K562 (cell line): ENCODE data around the gene HSPA1L. TPM values are rescaled to one million over a fixed set of nuclear protein-coding genes. Genes with fewer than 3 reads are reported as not detected.
A peak's percentile ranks its signal among the peaks of the same experiment; 100 is the strongest.

ENCODE experiments used
- DDX20 ChIP-seq: fragments of 450-650 bp; IDR thresholded peaks from 2 replicates; pipeline ENCODE4 v1.6.1; 2016; ENCODE audit warnings: missing genetic modification characterization, low read depth, mild to moderate bottlenecking, missing compliant biosample characterization, moderate library complexity
- ETV5 ChIP-seq: sonication (generic); formaldehyde crosslinking; IDR thresholded peaks from 2 replicates; pipeline ENCODE4 v1.4.0; 2020; ENCODE audit warnings: low read depth, mild to moderate bottlenecking, missing genetic modification reagents
- FOXJ3 ChIP-seq: sonication (generic); formaldehyde crosslinking; IDR thresholded peaks from 2 replicates; pipeline ENCODE4 v1.4.0; 2020; ENCODE audit warnings: mild to moderate bottlenecking, missing genetic modification reagents
- HINFP ChIP-seq: fragments of 450-650 bp; conservative IDR thresholded peaks from 2 replicates; pipeline ENCODE4 v1.6.1; 2016; ENCODE audit warnings: missing genetic modification characterization, low read depth, mild to moderate bottlenecking, control low read depth, missing compliant biosample characterization
- PKNOX1 ChIP-seq: fragments of 450-650 bp; IDR thresholded peaks from 2 replicates; pipeline ENCODE4 v1.6.1; 2016
- RBM15 ChIP-seq: fragments of 200-400 bp; formaldehyde crosslinking; IDR thresholded peaks from 2 replicates; pipeline ENCODE4 v1.6.1; 2018; ENCODE audit warnings: mild to moderate bottlenecking, low read length, moderate library complexity; ENCODE audit not compliant: insufficient read depth
- ZNF121 ChIP-seq: sonication (generic); formaldehyde crosslinking; conservative IDR thresholded peaks from 2 replicates; pipeline ENCODE4 v1.8.0; 2022; ENCODE audit warnings: missing genetic modification reagents
- polyA plus RNA-seq, 8 experiments: library from polyadenylated mRNA; depleted of rRNA in 4 of 8; stranded (reverse) in 5 of 8; unstranded in 3 of 8; fragments of >200 nt; fragmentation: Nextera tagmentation in 2 of 8; fragmentation: Illumina TruSeq in 1 of 8; extraction: Ambion mirVana in 2 of 8; extraction: Trizol in 1 of 8; gene quantifications; 2 replicates each; pipeline versions ENCODE4 v1.2.1 to v1.2.3, GENCODE V29; 2011 to 2014; ENCODE audit warnings: inconsistent platforms in 1 of 8, missing spikeins in 1 of 8
- total RNA-seq, 7 experiments: library from RNA; depleted of rRNA in 6 of 7; stranded (reverse); fragments of >200 nt in 6 of 7; fragmentation: Illumina TruSeq in 2 of 7; extraction: Trizol in 2 of 7; gene quantifications; 2 replicates each; pipeline versions ENCODE4 v1.2.1 to v1.2.3, GENCODE V29; 2011 to 2021; ENCODE audit warnings: low replicate concordance in 1 of 7

Gene HSPA1L
- total and polyA plus RNA-seq, 9 of the 15 experiments (the other 6 are each of a cell fraction or from before 2014, with no cell fraction given) = 0.14 to 2.1 (median 1.3) TPM

GRCh38 chr6:31831350-31832215 is 16.5 kb upstream of the HSPA1L start (continued):
- TF ChIP-seq HINFP (tag) = 0 out of 2 replicates have a peak, but pooled peaks have one; percentile 40
- no peak for TF ChIP-seq ZNF121 (CRISPR knock-in tag)
- no peak for TF ChIP-seq FOXJ3 (CRISPR knock-in tag)
- TF ChIP-seq RBM15 = no peak
- TF ChIP-seq PKNOX1 = peak; percentile 70
- no peak for TF ChIP-seq ETV5
- no peak for TF ChIP-seq DDX20 (tag)
